PC-3 (cell line): ENCODE measurements around the gene LRP1B. TPM values are rescaled to one million over a fixed set of nuclear protein-coding genes. Genes with fewer than 3 reads are reported as not detected.

ENCODE experiments used
- ATAC-seq: fragments of 200-7000 bp; cut with Tn5 transposase; 2 replicates; pipeline ENCODE4 v1.9.1; 2020; ENCODE audit warnings: mild to moderate bottlenecking, moderate library complexity
- BruUV-seq: library from RNA; stranded (reverse); fragments of 400-500 nt; replicated peaks from 2 replicates; lab custom pipeline; 2021; lab: Mats Ljungman, UMichigan
- CTCF ChIA-PET: fragments of 300-600 bp; sonication (Branson Sonifier 250); formaldehyde crosslinking; loops from one replicate; lab custom pipeline; 2022; ENCODE audit warnings: antibody characterized with exemption; lab: Charles Lee
- POLR2A ChIA-PET: fragments of 300-600 bp; sonication (Branson Sonifier 250); formaldehyde crosslinking; loops from one replicate; lab custom pipeline; 2022; ENCODE audit warnings: antibody characterized with exemption; ENCODE audit not compliant: unreplicated experiment; lab: Charles Lee
- DNase-seq: peaks from one replicate; pipeline ENCODE4 v3.0.0-alpha.2; 2015
- H2AFZ ChIP-seq: fragments of 300-600 bp; sonication (generic); 2 replicates; pipeline ENCODE4 v1.6.0; 2016; ENCODE audit warnings: antibody characterized with exemption, low read length
- H3F3A ChIP-seq: fragments of 300-600 bp; sonication (generic); one replicate; pipeline ENCODE4 v1.6.0; 2017; ENCODE audit warnings: antibody characterized with exemption, low read length, control low read depth, mild to moderate bottlenecking; ENCODE audit not compliant: unreplicated experiment
- H3K27ac ChIP-seq: fragments of 300-600 bp; sonication (generic); 2 replicates; pipeline ENCODE4 v1.5.1; 2016; ENCODE audit warnings: mild to moderate bottlenecking, low read length
- H3K27me3 ChIP-seq: fragments of 300-600 bp; sonication (generic); 2 replicates; pipeline ENCODE4 v1.6.1; 2016; ENCODE audit warnings: low read length, mixed read lengths
- H3K36me3 ChIP-seq: fragments of 300-600 bp; sonication (generic); 2 replicates; pipeline ENCODE4 v1.6.1; 2016; ENCODE audit warnings: low read depth, mixed run types, low read length, mixed read lengths
- H3K4me1 ChIP-seq: fragments of 300-600 bp; sonication (generic); 2 replicates; pipeline ENCODE4 v1.5.1; 2016; ENCODE audit warnings: low read length; ENCODE audit not compliant: insufficient read depth
- H3K4me2 ChIP-seq: fragments of 300-600 bp; sonication (generic); 2 replicates; pipeline ENCODE4 v1.6.0; 2016; ENCODE audit warnings: low read length
- H3K4me3 ChIP-seq: fragments of 300-600 bp; sonication (generic); 2 replicates; pipeline ENCODE4 v1.5.1; 2016; ENCODE audit warnings: mild to moderate bottlenecking, low read length, mixed read lengths
- H3K79me2 ChIP-seq: fragments of 300-600 bp; sonication (generic); 2 replicates; pipeline ENCODE4 v1.6.1; 2017; ENCODE audit warnings: low read length, mixed read lengths
- H3K9ac ChIP-seq: fragments of 300-600 bp; sonication (generic); 2 replicates; pipeline ENCODE4 v1.6.0; 2016; ENCODE audit warnings: mild to moderate bottlenecking, low read length
- H3K9me2 ChIP-seq: fragments of 300-600 bp; sonication (generic); replicated peaks from 2 replicates; pipeline ENCODE4 v1.6.1; 2016; ENCODE audit warnings: mixed run types, low read length, mixed read lengths
- H3K9me3 ChIP-seq: fragments of 300-600 bp; sonication (generic); 2 replicates; pipeline ENCODE4 v1.6.1; 2016; ENCODE audit warnings: low read length, mixed read lengths
- H4K20me1 ChIP-seq: fragments of 300-600 bp; sonication (generic); 2 replicates; pipeline ENCODE4 v1.6.1; 2016; ENCODE audit warnings: low read length, mixed read lengths
- EZH2 ChIP-seq: fragments of 300-600 bp; sonication (generic); IDR thresholded peaks from one replicate; pipeline ENCODE4 v1.6.1; 2017; ENCODE audit warnings: antibody characterized with exemption, mild to moderate bottlenecking, low read length; ENCODE audit not compliant: unreplicated experiment
- EZH2phosphoT487 ChIP-seq: fragments of 300-600 bp; sonication (generic); IDR thresholded peaks from 2 replicates; pipeline ENCODE4 v1.6.1; 2018; ENCODE audit warnings: mild to moderate bottlenecking, antibody characterized with exemption, low read length, borderline replicate concordance
- intact Hi-C: fragments of 100-400 bp; cut with micrococcal nuclease; formaldehyde crosslinking; loops from 2 replicates; pipeline ENCODE4 v1.9.0; 2023
- total RNA-seq: library from RNA; depleted of rRNA; stranded (reverse); fragments of >200 nt; gene quantifications from 2 replicates; pipeline ENCODE4 v1.2.3, GENCODE V29; 2014
- TF ChIP-seq, protein P1 (sequence below): fragments of 300-600 bp; sonication (generic); conservative IDR thresholded peaks from 2 replicates; pipeline ENCODE4 v1.5.1; 2017; ENCODE audit warnings: antibody characterized with exemption, low read depth, mild to moderate bottlenecking, low read length

Gene LRP1B
- total RNA-seq, 1 experiment from 2014 or later, result 0.04 TPM

DNA sequence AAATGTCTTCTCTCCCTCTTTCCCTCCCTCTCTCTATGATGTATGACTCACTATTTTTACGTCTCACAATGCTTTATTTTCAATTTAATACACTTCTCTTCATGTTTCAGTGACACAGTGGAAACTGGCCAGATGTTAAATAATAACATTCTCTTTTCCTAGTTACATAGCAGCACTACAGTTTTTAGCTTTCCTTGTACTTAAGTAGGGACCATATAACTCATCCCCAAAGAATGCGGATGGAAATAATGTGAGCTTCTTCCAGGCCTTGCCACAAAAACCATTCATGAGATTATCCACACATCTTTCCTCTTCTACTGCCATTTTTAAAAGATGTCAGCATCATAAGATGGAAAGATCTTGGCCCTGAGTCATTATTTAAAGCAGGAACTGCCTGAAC is 789.4 kb downstream of the LRP1B start:
- ChIA-PET CTCF (no interaction called here), POLR2A (interaction anchor here (0.5 to 1.1 kb wide), 3 partner anchors 10 to 64 kb away, joined by 3 to 6 read pairs (median 6); no protein-coding TSS in a partner anchor)
- Histone ChIP-seq H3K9me3 (no peaks in the 10 kb centered on the region), H3K9me2 (no peaks in the 10 kb centered on the region), H3K9ac (no peak overlapping the region), H3K4me1 (peaks cover 8% of the 10 kb centered on the region; the same call in 1 of the 2 replicates), H2AFZ (no peak overlapping the region), H3K79me2 (no peaks in the 10 kb centered on the region), H3K4me3 (no peak overlapping the region), H3K4me2 (no peak overlapping the region), H3K27me3 (no peaks in the 10 kb centered on the region), H3K27ac (peak overlapping the region; percentile 41; the same call in 1 of the 2 replicates), H4K20me1 (no peaks in the 10 kb centered on the region), H3K36me3 (no peaks in the 10 kb centered on the region), H3F3A (no peaks in the 10 kb centered on the region)
- intact Hi-C loops, result loop anchor here (2.0 kb wide), 1 partner anchor 51 kb away; no protein-coding TSS in a partner anchor
- DNase-seq (peak; percentile 82), ATAC-seq (peak; percentile 91)
- TF ChIP-seq, protein P1, sequence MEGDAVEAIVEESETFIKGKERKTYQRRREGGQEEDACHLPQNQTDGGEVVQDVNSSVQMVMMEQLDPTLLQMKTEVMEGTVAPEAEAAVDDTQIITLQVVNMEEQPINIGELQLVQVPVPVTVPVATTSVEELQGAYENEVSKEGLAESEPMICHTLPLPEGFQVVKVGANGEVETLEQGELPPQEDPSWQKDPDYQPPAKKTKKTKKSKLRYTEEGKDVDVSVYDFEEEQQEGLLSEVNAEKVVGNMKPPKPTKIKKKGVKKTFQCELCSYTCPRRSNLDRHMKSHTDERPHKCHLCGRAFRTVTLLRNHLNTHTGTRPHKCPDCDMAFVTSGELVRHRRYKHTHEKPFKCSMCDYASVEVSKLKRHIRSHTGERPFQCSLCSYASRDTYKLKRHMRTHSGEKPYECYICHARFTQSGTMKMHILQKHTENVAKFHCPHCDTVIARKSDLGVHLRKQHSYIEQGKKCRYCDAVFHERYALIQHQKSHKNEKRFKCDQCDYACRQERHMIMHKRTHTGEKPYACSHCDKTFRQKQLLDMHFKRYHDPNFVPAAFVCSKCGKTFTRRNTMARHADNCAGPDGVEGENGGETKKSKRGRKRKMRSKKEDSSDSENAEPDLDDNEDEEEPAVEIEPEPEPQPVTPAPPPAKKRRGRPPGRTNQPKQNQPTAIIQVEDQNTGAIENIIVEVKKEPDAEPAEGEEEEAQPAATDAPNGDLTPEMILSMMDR, result no peak
- no peak for TF ChIP-seq EZH2
- TF ChIP-seq EZH2phosphoT487, result no peak
- no TSS peak for BruUV-seq

- no peak overlapping the region for H2AFZ ChIP-seq
- peaks cover 20% of the 10 kb centered on the region for H3K4me1 ChIP-seq
- no peaks in the 10 kb centered on the region for H3K36me3 ChIP-seq
- no peaks in the 10 kb centered on the region for H3F3A ChIP-seq
- no peak overlapping the region for H3K4me3 ChIP-seq
- no peaks in the 10 kb centered on the region for H3K9me3 ChIP-seq
- no peaks in the 10 kb centered on the region for H3K79me2 ChIP-seq
- H3K4me2 ChIP-seq, result 0 out of 2 replicates have a peak overlapping the region, but pooled peaks have one; percentile 15
- no peak overlapping the region for H3K27ac ChIP-seq
- H3K27me3 ChIP-seq, result no peaks in the 10 kb centered on the region
- intact Hi-C loops, result loop anchor here (2.0 to 10.0 kb wide), 2 partner anchors 62 to 224 kb away; no protein-coding TSS in a partner anchor
- H4K20me1 ChIP-seq, result no peaks in the 10 kb centered on the region
- TF ChIP-seq EZH2phosphoT487, result no peak
- TF ChIP-seq, protein P1, result no peak
- TF ChIP-seq EZH2, result no peak
- ChIA-PET CTCF (no interaction called here), POLR2A (interaction anchor here (0.9 kb wide), 1 partner anchor 10 kb away, joined by 6 read pairs; no protein-coding TSS in a partner anchor)
- DNase-seq (peak; percentile 78), ATAC-seq (peak; percentile 94)
- no TSS peak for BruUV-seq
- no peak overlapping the region for H3K9ac ChIP-seq
- H3K9me2 ChIP-seq, result no peaks in the 10 kb centered on the region
Observed at GRCh38 chr2:141331127-141331526, 799.7 kb downstream of the LRP1B start.

GRCh38 chr2:141329964-141330363 is 800.9 kb downstream of the LRP1B start:
- Histone ChIP-seq H4K20me1 (no peaks in the 10 kb centered on the region), H3K27me3 (no peaks in the 10 kb centered on the region), H3K27ac (0 out of 2 replicates have a peak overlapping the region, but pooled peaks have one; percentile 23), H3K79me2 (no peaks in the 10 kb centered on the region), H3K4me3 (no peak overlapping the region), H2AFZ (no peak overlapping the region), H3K9me2 (no peaks in the 10 kb centered on the region), H3K4me2 (peak overlapping the region; percentile 48; the same call in 1 of the 2 replicates), H3F3A (no peaks in the 10 kb centered on the region), H3K36me3 (no peaks in the 10 kb centered on the region), H3K9me3 (no peaks in the 10 kb centered on the region), H3K9ac (no peak overlapping the region), H3K4me1 (peaks cover 20% of the 10 kb centered on the region)
- ChIA-PET POLR2A (no interaction called here), CTCF (no interaction called here)
- ATAC-seq (peak; percentile 63), DNase-seq (peak; percentile 65)
- intact Hi-C loops, result loop anchor here (2.0 to 10.0 kb wide), 2 partner anchors 63 to 225 kb away; no protein-coding TSS in a partner anchor
- BruUV-seq, result no TSS peak
- no peak for TF ChIP-seq EZH2
- TF ChIP-seq, protein P1, result no peak
- TF ChIP-seq EZH2phosphoT487, result no peak
